Neural cell (in vitro differentiated cells): ENCODE results near the gene CACNA2D2.

Experiments
- EP300 ChIP-seq: fragments of 450-650 bp; conservative IDR thresholded peaks from 2 replicates; pipeline ENCODE4 v1.6.1; 2014; ENCODE audit warnings: antibody characterized with exemption, mild to moderate bottlenecking, moderate library complexity; ENCODE audit not compliant: poor library complexity, severe bottlenecking
- EZH2 ChIP-seq: fragments of 200-600, 300-800 bp; shearing (Covaris generic), sonication (generic); IDR thresholded peaks from 2 replicates; pipeline ENCODE4 v1.6.1; 2014; ENCODE audit warnings: antibody characterized with exemption, low read length, borderline replicate concordance, mild to moderate bottlenecking; ENCODE audit not compliant: insufficient read depth, poor library complexity, severe bottlenecking
- POLR2AphosphoS5 ChIP-seq: IDR thresholded peaks from 2 replicates; pipeline ENCODE4 v1.6.1; 2012
- TAF1 ChIP-seq: IDR thresholded peaks from 2 replicates; pipeline ENCODE4 v1.6.1; 2012; ENCODE audit warnings: low read depth
- TF ChIP-seq, protein P1 (sequence below): fragments of 450-650 bp; IDR thresholded peaks from 2 replicates; pipeline ENCODE4 v1.5.1; 2014; ENCODE audit warnings: antibody characterized with exemption, mild to moderate bottlenecking, moderate library complexity; ENCODE audit not compliant: poor library complexity, severe bottlenecking

DNA sequence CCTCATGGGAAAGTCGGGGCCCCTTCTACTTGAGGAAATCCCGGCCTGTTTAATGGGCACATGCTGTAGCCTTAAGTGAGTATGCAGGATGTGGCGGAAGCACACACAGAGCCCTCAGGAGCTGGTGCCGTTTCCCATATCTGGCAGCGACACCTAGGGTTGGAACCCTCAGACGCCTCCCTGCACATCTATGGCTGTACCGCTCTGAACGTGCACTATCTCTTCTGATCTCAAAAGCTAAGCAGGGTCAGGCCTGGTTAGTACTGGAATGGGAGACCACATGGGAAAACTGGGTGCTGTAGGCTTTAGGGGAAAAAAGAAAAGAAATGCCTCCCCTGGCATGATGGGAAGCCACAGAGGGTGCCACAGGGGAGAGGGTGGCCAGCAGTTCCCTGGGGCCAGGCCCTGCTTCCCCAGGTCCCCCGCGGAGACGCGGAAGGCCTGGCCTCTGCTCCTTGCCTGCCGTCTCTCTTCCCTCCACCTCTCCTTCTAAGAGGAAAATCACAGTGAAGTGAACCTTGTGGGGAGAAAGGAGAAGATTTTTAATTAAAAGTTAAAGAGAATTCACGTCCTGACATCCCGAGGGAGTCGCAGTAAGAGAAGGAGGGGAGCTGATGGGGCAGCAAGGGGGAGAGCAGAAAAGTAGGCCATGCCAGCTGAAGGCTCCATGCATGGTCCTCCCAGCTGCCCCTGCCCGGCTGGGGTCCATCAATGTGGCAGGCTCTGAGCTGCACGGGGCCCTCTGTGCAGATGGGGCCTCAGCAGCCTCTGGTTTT, 83.7 kb downstream of the CACNA2D2 start:
- TF ChIP-seq POLR2AphosphoS5 (no peak), EP300 (no peak), TAF1 (no peak), EZH2 (no peak)
- TF ChIP-seq, protein P1, sequence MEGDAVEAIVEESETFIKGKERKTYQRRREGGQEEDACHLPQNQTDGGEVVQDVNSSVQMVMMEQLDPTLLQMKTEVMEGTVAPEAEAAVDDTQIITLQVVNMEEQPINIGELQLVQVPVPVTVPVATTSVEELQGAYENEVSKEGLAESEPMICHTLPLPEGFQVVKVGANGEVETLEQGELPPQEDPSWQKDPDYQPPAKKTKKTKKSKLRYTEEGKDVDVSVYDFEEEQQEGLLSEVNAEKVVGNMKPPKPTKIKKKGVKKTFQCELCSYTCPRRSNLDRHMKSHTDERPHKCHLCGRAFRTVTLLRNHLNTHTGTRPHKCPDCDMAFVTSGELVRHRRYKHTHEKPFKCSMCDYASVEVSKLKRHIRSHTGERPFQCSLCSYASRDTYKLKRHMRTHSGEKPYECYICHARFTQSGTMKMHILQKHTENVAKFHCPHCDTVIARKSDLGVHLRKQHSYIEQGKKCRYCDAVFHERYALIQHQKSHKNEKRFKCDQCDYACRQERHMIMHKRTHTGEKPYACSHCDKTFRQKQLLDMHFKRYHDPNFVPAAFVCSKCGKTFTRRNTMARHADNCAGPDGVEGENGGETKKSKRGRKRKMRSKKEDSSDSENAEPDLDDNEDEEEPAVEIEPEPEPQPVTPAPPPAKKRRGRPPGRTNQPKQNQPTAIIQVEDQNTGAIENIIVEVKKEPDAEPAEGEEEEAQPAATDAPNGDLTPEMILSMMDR, result no peak
